ENCODE results near the gene DDX1.

DNA sequence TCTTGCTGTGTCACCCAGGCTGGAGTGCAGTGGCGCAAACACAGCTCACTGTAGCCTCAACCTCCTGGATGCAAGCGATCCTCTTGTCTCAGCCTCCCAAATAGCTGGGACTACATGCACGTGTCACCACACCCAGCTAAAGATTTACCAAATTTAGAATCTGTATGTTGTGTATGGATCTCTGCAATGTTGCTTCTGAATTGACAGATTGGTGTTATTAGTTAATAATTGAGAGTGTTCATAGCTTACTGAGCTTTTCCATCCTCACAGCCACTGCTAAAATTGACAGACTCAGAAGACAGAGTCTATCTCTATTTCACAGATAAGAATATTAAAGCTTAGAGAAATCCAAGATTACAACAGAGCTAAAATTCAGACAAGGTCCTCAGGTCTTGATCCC, 26.3 kb upstream of the DDX1 start:
- TF ChIP-seq POLR2A (IDR thresholded peaks at IDR 0.05) (no peak), CTCF (IDR thresholded peaks at IDR 0.05) (no peak)
